RWPE2 (cell line): ENCODE data around the gene GRIP2.

Source experiments
- ATAC-seq: fragments of 200-7000 bp; cut with Tn5 transposase; 3 replicates; pipeline ENCODE4 v1.9.1; 2021; ENCODE audit warnings: low read depth
- DNase-seq: peaks from one replicate; pipeline ENCODE4 v3.0.0-alpha.2; 2020; ENCODE audit warnings: low spot score
- H3K27ac ChIP-seq: fragments of 450-650 bp; 2 replicates; pipeline ENCODE4 v1.5.1; 2017; ENCODE audit warnings: mild to moderate bottlenecking; ENCODE audit not compliant: poor library complexity, severe bottlenecking
- H3K27me3 ChIP-seq: fragments of 250-450 bp; sonication (Bioruptor Pico); 2 replicates; pipeline ENCODE4 v1.5.1; 2021; ENCODE audit warnings: mild to moderate bottlenecking, moderate library complexity; ENCODE audit not compliant: insufficient read depth, poor library complexity, severe bottlenecking
- H3K36me3 ChIP-seq: fragments of 250-450 bp; sonication (Bioruptor Pico); 2 replicates; pipeline ENCODE4 v1.5.1; 2020; ENCODE audit warnings: low read depth, mild to moderate bottlenecking, moderate library complexity
- H3K4me1 ChIP-seq: fragments of 250-450 bp; sonication (Bioruptor Pico); 2 replicates; pipeline ENCODE4 v1.5.1; 2021; ENCODE audit warnings: mild to moderate bottlenecking, moderate library complexity; ENCODE audit not compliant: insufficient read depth, poor library complexity, severe bottlenecking
- H3K4me3 ChIP-seq: fragments of 250-450 bp; sonication (Bioruptor Pico); 2 replicates; pipeline ENCODE4 v1.5.1; 2021; ENCODE audit warnings: mild to moderate bottlenecking, moderate library complexity; ENCODE audit not compliant: severe bottlenecking
- H3K9me3 ChIP-seq: fragments of 250-450 bp; sonication (Bioruptor Pico); 2 replicates; pipeline ENCODE4 v1.5.1; 2021; ENCODE audit warnings: mild to moderate bottlenecking, moderate library complexity; ENCODE audit not compliant: severe bottlenecking
- TF ChIP-seq, protein P1 (sequence below): fragments of 450-650 bp; IDR thresholded peaks from one replicate; pipeline ENCODE4 v1.5.1; 2017; ENCODE audit warnings: mild to moderate bottlenecking, moderate library complexity; ENCODE audit not compliant: poor library complexity, severe bottlenecking

Gene GRIP2

DNA sequence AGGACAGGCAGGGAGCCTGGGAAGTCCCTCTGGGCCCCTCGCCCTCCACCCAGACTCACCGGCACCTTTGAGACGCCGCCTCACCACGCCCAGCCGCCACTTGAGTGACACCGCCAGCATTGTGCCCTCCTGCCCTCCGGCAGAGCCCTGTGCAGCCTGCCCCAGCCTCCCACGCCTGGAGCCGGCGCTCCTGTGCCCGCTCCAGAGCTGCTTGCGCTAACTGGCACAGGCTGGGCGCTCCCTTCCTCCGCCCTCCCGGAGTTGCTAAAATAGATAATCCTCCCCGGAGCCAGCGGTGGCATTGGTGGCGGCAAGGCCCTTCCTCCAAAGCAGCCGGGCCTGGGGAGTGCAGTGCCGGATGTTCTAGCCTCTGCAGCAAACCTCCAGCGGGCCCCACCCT lies 15.7 kb upstream of the GRIP2 start:
- peak; percentile 24; the same call in 2 of the 3 replicates for ATAC-seq
- Histone ChIP-seq H3K27ac (no peak overlapping the region), H3K9me3 (no peaks in the 10 kb centered on the region), H3K27me3 (no peaks in the 10 kb centered on the region), H3K4me3 (no peak overlapping the region), H3K36me3 (no peaks in the 10 kb centered on the region), H3K4me1 (no peaks in the 10 kb centered on the region)
- TF ChIP-seq, protein P1, sequence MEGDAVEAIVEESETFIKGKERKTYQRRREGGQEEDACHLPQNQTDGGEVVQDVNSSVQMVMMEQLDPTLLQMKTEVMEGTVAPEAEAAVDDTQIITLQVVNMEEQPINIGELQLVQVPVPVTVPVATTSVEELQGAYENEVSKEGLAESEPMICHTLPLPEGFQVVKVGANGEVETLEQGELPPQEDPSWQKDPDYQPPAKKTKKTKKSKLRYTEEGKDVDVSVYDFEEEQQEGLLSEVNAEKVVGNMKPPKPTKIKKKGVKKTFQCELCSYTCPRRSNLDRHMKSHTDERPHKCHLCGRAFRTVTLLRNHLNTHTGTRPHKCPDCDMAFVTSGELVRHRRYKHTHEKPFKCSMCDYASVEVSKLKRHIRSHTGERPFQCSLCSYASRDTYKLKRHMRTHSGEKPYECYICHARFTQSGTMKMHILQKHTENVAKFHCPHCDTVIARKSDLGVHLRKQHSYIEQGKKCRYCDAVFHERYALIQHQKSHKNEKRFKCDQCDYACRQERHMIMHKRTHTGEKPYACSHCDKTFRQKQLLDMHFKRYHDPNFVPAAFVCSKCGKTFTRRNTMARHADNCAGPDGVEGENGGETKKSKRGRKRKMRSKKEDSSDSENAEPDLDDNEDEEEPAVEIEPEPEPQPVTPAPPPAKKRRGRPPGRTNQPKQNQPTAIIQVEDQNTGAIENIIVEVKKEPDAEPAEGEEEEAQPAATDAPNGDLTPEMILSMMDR: no peak
- DNase-seq: no peak

DNA sequence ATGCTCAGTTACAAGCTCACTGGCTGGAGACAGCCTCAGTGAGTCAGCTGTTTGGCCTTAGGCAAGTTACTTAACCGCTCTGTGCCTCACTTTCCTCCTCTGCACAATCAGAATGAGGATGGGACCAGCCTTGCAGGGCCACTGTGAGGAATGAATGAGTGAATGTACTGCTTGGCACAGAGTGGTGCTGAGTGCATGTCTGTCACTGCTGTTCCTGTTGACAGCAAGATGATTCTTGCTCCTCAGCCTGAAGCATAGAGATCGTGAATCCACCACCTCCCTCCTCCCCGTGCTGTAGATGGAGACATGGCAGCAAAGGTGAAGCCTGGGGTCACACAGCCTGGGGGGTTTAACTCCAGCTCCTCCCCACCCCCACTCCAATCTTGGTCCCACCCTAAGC lies 14.6 kb upstream of the GRIP2 start:
- no peak overlapping the region for H3K4me3 ChIP-seq
- TF ChIP-seq, protein P1: no peak
- ATAC-seq (no peak), DNase-seq (no peak)
- H3K36me3 ChIP-seq: no peaks in the 10 kb centered on the region
- H3K27ac ChIP-seq: no peak overlapping the region
- no peaks in the 10 kb centered on the region for H3K27me3 ChIP-seq
- H3K4me1 ChIP-seq: no peaks in the 10 kb centered on the region
- H3K9me3 ChIP-seq: no peaks in the 10 kb centered on the region

DNA sequence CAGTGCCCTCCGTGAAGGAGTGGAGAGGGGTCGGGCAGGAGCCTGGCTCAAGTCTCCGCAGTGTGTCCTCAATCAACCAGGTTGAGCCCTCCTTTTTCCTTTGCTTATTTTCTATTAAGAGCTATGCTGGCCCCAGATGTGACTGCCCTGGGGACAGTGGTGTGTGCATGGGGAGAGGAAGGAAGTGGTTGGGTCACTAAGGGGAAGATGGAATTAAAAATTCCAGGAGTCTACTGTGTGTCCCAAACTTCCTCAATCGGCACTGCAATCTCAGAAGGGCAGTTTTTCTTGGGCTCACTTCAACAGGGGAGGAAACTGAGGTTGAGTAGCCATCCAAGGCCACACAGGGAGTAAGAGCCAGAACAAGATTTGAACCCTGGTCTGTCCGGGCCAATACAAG lies 13.7 kb upstream of the GRIP2 start:
- Histone ChIP-seq H3K4me1 (no peaks in the 10 kb centered on the region), H3K27ac (no peak overlapping the region), H3K36me3 (no peaks in the 10 kb centered on the region), H3K4me3 (no peak overlapping the region), H3K27me3 (no peaks in the 10 kb centered on the region), H3K9me3 (no peaks in the 10 kb centered on the region)
- TF ChIP-seq, protein P1: no peak
- no peak for DNase-seq
- ATAC-seq: no peak

DNA sequence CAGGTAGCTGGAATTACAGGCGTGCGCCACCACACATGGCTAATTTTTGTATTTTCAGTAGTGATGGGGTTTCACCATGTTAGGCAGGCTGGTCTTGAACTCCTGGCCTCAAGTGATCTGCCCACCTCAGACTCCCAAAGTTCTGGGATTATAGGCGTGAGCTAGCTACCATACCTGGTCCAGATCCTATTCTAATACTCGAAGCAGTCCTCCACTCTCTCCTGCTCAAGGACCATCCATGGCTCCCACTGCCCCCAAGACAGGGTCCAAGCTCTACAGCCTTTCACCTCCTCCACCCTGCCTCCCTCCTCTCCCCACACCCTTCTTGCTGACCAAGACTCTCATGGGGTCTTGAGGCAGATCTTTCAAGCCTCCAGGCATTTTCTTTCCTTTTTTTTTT lies 12.6 kb upstream of the GRIP2 start:
- Histone ChIP-seq H3K9me3 (no peaks in the 10 kb centered on the region), H3K4me3 (no peak overlapping the region), H3K27me3 (no peaks in the 10 kb centered on the region), H3K4me1 (no peaks in the 10 kb centered on the region), H3K27ac (no peak overlapping the region), H3K36me3 (no peaks in the 10 kb centered on the region)
- TF ChIP-seq, protein P1: no peak
- ATAC-seq (no peak), DNase-seq (no peak)

DNA sequence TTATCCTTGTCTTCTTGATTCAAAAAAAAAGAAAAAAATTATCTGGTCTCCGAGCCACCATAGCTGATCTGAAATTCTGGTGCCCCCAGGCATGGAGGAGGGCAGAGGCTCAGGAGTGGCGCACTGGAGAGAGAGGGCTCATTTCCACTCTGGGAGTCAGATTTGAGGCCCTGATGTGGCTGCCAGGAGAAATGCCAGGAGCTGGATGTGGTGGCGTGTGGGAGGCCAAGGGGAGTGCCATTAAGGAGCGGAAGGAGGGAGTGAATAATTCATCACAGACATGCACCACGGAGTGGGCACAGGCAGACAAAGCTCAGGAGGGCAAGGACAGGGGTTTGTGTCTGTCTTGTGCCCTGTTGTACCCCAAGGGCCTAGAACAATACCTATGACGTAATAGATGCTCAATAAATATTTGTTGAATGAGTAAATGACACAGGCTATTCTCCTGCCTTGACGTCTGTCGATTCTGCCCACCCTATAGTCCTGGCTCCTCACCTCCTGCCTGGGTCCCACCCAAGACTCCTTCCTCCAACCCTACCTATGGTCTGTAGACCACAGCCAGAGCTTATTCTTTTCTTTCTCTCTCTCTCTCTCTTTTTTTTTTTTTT lies 12.0 kb upstream of the GRIP2 start:
- TF ChIP-seq, protein P1: no peak
- Histone ChIP-seq H3K4me3 (no peak overlapping the region), H3K36me3 (no peaks in the 10 kb centered on the region), H3K27me3 (no peaks in the 10 kb centered on the region), H3K27ac (no peak overlapping the region), H3K9me3 (no peaks in the 10 kb centered on the region), H3K4me1 (no peaks in the 10 kb centered on the region)
- ATAC-seq (no peak), DNase-seq (no peak)
